ENCODE measurements around the gene DEPDC1B. TPM values are rescaled to one million over a fixed set of nuclear protein-coding genes. Genes with fewer than 3 reads are reported as not detected.
"Not testable (repeated sequence)": the region's sequence is repeated elsewhere in the genome, so short reads cannot be mapped to it uniquely, and the experiment has no call there.

The DEPDC1B gene
- total and polyA plus RNA-seq, 2 experiments from 2014 or later: 9.0 to 27.5 TPM

GRCh38 chr5:60632153-60632552 is 67.8 kb downstream of the DEPDC1B start:
- H3K27ac ChIP-seq: no peak overlapping the region
- no peak for DNase-seq (ENCODE audit: low spot score)
- no peaks in the 10 kb centered on the region for H3K9me3 ChIP-seq (ENCODE audit: low read depth)
- 98% methylated on average over 11 of the region's 11 CpGs for WGBS (ENCODE audit: low lambda C conversion rate, missing lambda C conversion rate)
- no peaks in the 10 kb centered on the region for H3K36me3 ChIP-seq (replicated peaks; ENCODE audit: insufficient read depth, low read depth)
- no peak overlapping the region for H3K4me2 ChIP-seq
- H2AFZ ChIP-seq: no peak overlapping the region
- H3K4me1 ChIP-seq (ENCODE audit: insufficient read depth): peaks cover 5% of the 10 kb centered on the region
- H4K20me1 ChIP-seq (ENCODE audit: insufficient read depth, poor library complexity, severe bottlenecking): no peaks in the 10 kb centered on the region
- H3K9me2 ChIP-seq (replicated peaks; ENCODE audit: insufficient read depth): no peaks in the 10 kb centered on the region
- no peak overlapping the region for H3K4me3 ChIP-seq
- TF ChIP-seq EZH2 (IDR thresholded peaks at IDR 0.05; ENCODE audit: borderline replicate concordance) (no peak), EZH2phosphoT487 (IDR thresholded peaks at IDR 0.05; ENCODE audit: low read depth, severe bottlenecking, unreplicated experiment) (no peak)
- TF ChIP-seq, protein P1, sequence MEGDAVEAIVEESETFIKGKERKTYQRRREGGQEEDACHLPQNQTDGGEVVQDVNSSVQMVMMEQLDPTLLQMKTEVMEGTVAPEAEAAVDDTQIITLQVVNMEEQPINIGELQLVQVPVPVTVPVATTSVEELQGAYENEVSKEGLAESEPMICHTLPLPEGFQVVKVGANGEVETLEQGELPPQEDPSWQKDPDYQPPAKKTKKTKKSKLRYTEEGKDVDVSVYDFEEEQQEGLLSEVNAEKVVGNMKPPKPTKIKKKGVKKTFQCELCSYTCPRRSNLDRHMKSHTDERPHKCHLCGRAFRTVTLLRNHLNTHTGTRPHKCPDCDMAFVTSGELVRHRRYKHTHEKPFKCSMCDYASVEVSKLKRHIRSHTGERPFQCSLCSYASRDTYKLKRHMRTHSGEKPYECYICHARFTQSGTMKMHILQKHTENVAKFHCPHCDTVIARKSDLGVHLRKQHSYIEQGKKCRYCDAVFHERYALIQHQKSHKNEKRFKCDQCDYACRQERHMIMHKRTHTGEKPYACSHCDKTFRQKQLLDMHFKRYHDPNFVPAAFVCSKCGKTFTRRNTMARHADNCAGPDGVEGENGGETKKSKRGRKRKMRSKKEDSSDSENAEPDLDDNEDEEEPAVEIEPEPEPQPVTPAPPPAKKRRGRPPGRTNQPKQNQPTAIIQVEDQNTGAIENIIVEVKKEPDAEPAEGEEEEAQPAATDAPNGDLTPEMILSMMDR (IDR thresholded peaks at IDR 0.05; ENCODE audit: poor library complexity): no peak
- no peaks in the 10 kb centered on the region for H3K27me3 ChIP-seq
- no peaks in the 10 kb centered on the region for H3K79me2 ChIP-seq

DNA sequence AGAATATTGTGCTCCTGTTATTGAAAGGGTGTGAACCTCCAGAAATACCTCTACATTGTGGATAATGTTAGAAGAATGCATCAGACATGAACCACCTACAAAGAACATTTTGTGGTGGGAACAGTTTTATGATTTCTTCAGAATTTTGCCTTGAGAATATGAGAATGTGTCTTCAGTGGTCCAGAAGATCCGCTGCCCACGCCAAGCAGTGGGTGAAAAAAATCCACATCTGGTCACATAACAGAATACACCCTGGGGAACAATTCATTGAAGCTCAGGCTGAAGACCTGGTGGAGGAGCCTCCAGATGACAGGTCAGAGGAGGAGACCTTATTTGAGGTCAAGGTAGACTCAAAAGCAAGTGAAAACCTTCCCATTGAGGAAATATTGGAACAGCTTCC is 69.1 kb downstream of the DEPDC1B start:
- no peak overlapping the region for H3K4me3 ChIP-seq
- H3K27ac ChIP-seq: no peak overlapping the region
- DNase-seq (ENCODE audit: low spot score): no peak
- H3K9me3 ChIP-seq (ENCODE audit: low read depth): no peaks in the 10 kb centered on the region
- H3K4me1 ChIP-seq (ENCODE audit: insufficient read depth): peaks cover 5% of the 10 kb centered on the region
- H4K20me1 ChIP-seq (ENCODE audit: insufficient read depth, poor library complexity, severe bottlenecking): no peaks in the 10 kb centered on the region
- no peaks in the 10 kb centered on the region for H3K79me2 ChIP-seq
- H3K4me2 ChIP-seq: no peak overlapping the region
- no peaks in the 10 kb centered on the region for H3K36me3 ChIP-seq (replicated peaks; ENCODE audit: insufficient read depth, low read depth)
- no peaks in the 10 kb centered on the region for H3K27me3 ChIP-seq
- TF ChIP-seq EZH2phosphoT487 (IDR thresholded peaks at IDR 0.05; ENCODE audit: low read depth, severe bottlenecking, unreplicated experiment) (no peak), EZH2 (IDR thresholded peaks at IDR 0.05; ENCODE audit: borderline replicate concordance) (no peak)
- TF ChIP-seq, protein P1 (IDR thresholded peaks at IDR 0.05; ENCODE audit: poor library complexity): no peak
- H2AFZ ChIP-seq: no peak overlapping the region
- H3K9me2 ChIP-seq (replicated peaks; ENCODE audit: insufficient read depth): no peaks in the 10 kb centered on the region
- WGBS (ENCODE audit: low lambda C conversion rate, missing lambda C conversion rate): 94% methylated on average over 2 of the region's 2 CpGs

GRCh38 chr5:60630179-60630578 is 69.8 kb downstream of the DEPDC1B start:
- H3K36me3 ChIP-seq (replicated peaks; ENCODE audit: insufficient read depth, low read depth): no peaks in the 10 kb centered on the region

DNA sequence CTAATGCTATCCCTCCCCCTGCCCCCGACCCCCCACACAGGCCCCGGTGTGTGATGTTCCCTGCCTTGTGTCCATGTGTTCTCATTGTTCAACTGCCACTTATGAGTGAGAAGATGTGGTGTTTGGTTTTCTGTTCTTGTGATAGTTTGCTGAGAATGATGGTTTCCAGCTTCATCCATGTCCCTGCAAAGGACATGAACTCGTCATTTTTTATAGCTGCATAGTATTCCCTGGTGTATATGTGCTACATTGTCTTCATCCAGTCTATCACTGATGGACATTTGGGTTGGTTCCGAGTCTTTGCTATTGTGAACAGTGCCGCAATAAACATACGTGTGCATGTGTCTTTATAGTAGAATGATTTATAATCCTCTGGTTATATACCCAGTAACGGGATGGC is 75.1 kb downstream of the DEPDC1B start:
- H3K4me2 ChIP-seq; DNase-seq (ENCODE audit: low spot score); H3K4me3 ChIP-seq; H3K9me2 ChIP-seq (replicated peaks; ENCODE audit: insufficient read depth); H3K4me1 ChIP-seq (ENCODE audit: insufficient read depth); H3K27me3 ChIP-seq; H3K9me3 ChIP-seq (ENCODE audit: low read depth); H3K27ac ChIP-seq; H3K79me2 ChIP-seq; H4K20me1 ChIP-seq (ENCODE audit: insufficient read depth, poor library complexity, severe bottlenecking); H2AFZ ChIP-seq; H3K36me3 ChIP-seq (replicated peaks; ENCODE audit: insufficient read depth, low read depth): not testable (repeated sequence)
- 96% methylated on average over 7 of the region's 7 CpGs for WGBS (ENCODE audit: low lambda C conversion rate, missing lambda C conversion rate)

More at GRCh38 chr5:60630179-60630578, 69.8 kb downstream of the DEPDC1B start:
- Histone ChIP-seq H3K27me3 (no peaks in the 10 kb centered on the region), H3K4me2 (no peak overlapping the region), H3K9me2 (replicated peaks; ENCODE audit: insufficient read depth) (no peaks in the 10 kb centered on the region), H4K20me1 (ENCODE audit: insufficient read depth, poor library complexity, severe bottlenecking) (no peaks in the 10 kb centered on the region), H3K27ac (no peak overlapping the region), H3K4me1 (ENCODE audit: insufficient read depth) (peaks cover 5% of the 10 kb centered on the region), H3K9me3 (ENCODE audit: low read depth) (no peaks in the 10 kb centered on the region), H3K79me2 (no peaks in the 10 kb centered on the region), H3K4me3 (no peak overlapping the region), H2AFZ (no peak overlapping the region)
- 98% methylated on average over 8 of the region's 8 CpGs for WGBS (ENCODE audit: low lambda C conversion rate, missing lambda C conversion rate)
- DNase-seq (ENCODE audit: low spot score): no peak
- TF ChIP-seq, protein P1 (IDR thresholded peaks at IDR 0.05; ENCODE audit: poor library complexity): no peak
- TF ChIP-seq EZH2 (IDR thresholded peaks at IDR 0.05; ENCODE audit: borderline replicate concordance) (no peak), EZH2phosphoT487 (IDR thresholded peaks at IDR 0.05; ENCODE audit: low read depth, severe bottlenecking, unreplicated experiment) (no peak)

GRCh38 chr5:60620752-60621151 is 79.2 kb downstream of the DEPDC1B start:
- not testable (repeated sequence) for H3K27ac ChIP-seq; H4K20me1 ChIP-seq (ENCODE audit: insufficient read depth, poor library complexity, severe bottlenecking); H3K9me2 ChIP-seq (replicated peaks; ENCODE audit: insufficient read depth); H2AFZ ChIP-seq; H3K9me3 ChIP-seq (ENCODE audit: low read depth); H3K79me2 ChIP-seq; H3K4me2 ChIP-seq; DNase-seq (ENCODE audit: low spot score); H3K36me3 ChIP-seq (replicated peaks; ENCODE audit: insufficient read depth, low read depth); H3K27me3 ChIP-seq; H3K4me3 ChIP-seq; H3K4me1 ChIP-seq (ENCODE audit: insufficient read depth)
- 100% methylated on average over 3 of the region's 3 CpGs for WGBS (ENCODE audit: low lambda C conversion rate, missing lambda C conversion rate)

Measured in hepatocyte (in vitro differentiated cells).